IPS-18c (cell line): ENCODE measurements around the gene ENPP1.

Experiments used
- H3K4me3 ChIP-seq: 2 replicates; pipeline ENCODE4 v1.7.0; 2013; ENCODE audit warnings: low read depth, mild to moderate bottlenecking, low read length, moderate library complexity; ENCODE audit not compliant: insufficient read depth
- H3K9me3 ChIP-seq: one replicate; pipeline ENCODE4 v1.6.1; 2013; ENCODE audit warnings: mild to moderate bottlenecking, low read length, moderate library complexity; ENCODE audit not compliant: control insufficient read depth, insufficient read depth

Gene ENPP1

GRCh38 chr6:131779304-131779703, 28.5 kb upstream of the ENPP1 start:
- Histone ChIP-seq H3K9me3 (no peaks in the 10 kb centered on the region), H3K4me3 (no peak overlapping the region)

DNA sequence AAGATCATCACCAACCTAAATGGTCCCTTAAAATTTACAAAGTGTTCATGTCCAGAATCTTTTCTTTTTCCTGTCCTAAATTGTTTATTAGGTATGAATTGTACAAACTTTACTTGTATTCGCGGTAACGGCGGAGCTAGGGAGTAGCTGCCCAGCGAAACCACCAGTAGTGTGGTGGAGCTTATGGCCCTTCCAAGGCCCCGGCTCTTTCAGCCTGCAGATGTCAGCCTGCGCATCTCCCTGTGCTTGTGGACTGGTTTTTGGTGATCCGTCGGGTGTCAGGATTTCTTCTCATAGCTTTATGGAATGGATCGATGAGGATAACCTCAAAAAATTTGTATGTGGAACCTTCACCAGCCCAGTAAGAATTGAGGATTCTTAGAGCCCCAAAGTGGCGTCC, 27.2 kb upstream of the ENPP1 start:
- Histone ChIP-seq H3K4me3 (no peak overlapping the region), H3K9me3 (no peaks in the 10 kb centered on the region)

GRCh38 chr6:131781687-131782086, 26.1 kb upstream of the ENPP1 start:
- H3K4me3 ChIP-seq: no peak overlapping the region

GRCh38 chr6:131782764-131783163, 25.1 kb upstream of the ENPP1 start:
- Histone ChIP-seq H3K9me3 (no peaks in the 10 kb centered on the region), H3K4me3 (no peak overlapping the region)

More at GRCh38 chr6:131781687-131782086, 26.1 kb upstream of the ENPP1 start:
- H3K9me3 ChIP-seq: no peaks in the 10 kb centered on the region

- H3K9me3 ChIP-seq: no peaks in the 10 kb centered on the region
- H3K4me3 ChIP-seq: no peak overlapping the region
Observed at GRCh38 chr6:131784561-131784960, 23.3 kb upstream of the ENPP1 start.

- Histone ChIP-seq H3K9me3 (no peaks in the 10 kb centered on the region), H3K4me3 (no peak overlapping the region)
Observed at GRCh38 chr6:131787079-131787478, 20.7 kb upstream of the ENPP1 start.

DNA sequence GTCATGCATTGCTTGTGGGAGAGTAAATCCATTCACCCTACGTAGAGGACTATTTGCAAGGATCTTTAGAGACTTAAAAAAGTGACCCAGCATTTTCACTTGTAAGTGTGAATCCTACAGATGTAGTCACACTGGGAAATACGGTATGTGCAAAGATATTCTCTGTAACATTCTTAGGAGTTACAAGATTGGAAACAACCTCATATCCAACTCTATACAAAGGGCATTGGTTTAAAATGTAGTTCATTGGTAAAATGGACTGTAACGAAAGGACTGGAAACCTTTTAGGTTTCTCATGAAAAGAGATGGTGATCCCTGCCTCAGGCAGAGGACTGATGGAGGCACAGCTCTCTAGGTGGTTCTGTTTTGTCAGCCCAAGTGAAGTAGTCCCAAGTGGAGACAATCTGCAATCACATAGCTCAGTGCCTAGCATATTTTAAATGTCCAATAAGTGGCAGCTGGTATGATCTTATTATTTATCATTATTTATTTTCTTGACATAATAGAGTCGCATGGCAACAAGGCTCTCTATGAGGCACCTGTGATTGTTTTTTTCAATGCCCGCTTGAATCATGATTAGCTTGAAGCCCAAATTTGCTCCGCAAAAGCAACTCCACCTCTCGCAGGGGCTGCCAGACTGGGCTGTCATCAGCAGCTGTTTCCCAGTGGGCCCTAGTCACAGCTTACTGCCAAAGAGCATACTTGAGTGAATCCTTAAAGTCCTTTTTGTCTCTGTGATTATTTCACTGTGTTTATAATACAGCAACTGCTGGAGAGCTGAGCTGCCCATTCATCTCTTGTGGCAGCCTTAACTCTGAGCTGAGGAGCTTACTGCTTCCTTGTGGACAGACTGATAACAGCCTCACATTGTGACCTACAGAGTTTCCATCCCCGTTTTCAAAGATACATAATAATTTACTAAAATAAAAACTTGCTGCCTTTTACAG, 19.8 kb upstream of the ENPP1 start:
- no peak overlapping the region for H3K4me3 ChIP-seq
- no peaks in the 10 kb centered on the region for H3K9me3 ChIP-seq

DNA sequence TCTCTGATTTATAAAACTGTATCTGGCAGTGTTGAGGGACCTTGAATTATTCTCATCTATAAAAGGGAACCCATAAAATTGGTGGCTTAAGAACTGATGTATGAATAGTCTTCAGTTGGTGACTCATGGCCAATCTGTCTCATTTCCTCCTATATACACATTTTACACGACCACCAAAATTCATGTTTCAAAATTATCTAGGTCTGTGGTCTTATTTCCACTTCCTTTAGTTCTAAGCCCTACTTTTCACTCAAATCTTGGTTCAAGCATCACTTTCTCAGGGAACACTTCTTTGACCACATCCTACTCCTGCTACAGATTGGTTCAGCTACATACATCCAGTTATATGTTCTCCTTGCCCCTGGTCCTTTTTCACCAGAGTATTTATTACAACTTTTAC, 18.6 kb upstream of the ENPP1 start:
- Histone ChIP-seq H3K9me3 (no peaks in the 10 kb centered on the region), H3K4me3 (no peak overlapping the region)

DNA sequence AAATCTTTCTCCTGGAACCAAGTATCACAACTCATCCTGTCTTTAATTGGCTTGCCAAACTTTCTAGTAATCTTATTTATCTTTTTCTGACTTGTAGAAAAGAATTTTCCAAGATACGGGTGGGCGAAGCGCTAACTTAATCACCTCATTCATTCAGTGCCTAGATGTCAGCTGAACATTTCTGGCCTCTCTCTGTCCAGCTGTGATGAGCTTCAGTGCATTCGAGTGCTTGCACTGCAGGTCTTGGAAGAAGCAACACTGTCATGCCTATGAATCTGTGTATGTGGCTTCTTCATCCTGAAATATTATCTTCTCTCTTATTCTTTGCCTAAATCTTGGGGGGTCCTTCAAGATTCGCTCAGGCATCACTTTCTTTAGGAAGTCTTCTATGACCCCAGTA, 16.3 kb upstream of the ENPP1 start:
- no peak overlapping the region for H3K4me3 ChIP-seq
- H3K9me3 ChIP-seq: no peaks in the 10 kb centered on the region

GRCh38 chr6:131792091-131792496, 15.7 kb upstream of the ENPP1 start:
- Histone ChIP-seq H3K4me3 (no peak overlapping the region), H3K9me3 (no peaks in the 10 kb centered on the region)

DNA sequence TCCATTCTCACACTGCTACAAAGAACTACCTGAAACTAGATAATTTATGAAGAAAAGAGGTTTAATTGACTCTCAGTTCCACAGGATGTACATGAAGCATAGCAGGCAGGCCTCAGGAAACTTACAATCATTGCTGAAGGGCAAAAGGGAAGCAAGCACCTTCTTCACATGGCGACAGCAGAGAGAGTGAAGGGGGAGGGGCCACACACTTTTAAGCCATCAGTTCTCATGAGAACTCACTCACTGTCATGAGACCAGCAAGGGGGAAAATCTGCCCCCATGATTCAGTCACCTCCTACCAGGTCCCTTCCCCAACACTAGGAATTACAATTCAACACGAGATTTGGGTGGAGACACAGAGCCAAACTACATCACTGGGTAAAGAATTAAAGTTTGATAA, 12.5 kb upstream of the ENPP1 start:
- no peaks in the 10 kb centered on the region for H3K9me3 ChIP-seq

DNA sequence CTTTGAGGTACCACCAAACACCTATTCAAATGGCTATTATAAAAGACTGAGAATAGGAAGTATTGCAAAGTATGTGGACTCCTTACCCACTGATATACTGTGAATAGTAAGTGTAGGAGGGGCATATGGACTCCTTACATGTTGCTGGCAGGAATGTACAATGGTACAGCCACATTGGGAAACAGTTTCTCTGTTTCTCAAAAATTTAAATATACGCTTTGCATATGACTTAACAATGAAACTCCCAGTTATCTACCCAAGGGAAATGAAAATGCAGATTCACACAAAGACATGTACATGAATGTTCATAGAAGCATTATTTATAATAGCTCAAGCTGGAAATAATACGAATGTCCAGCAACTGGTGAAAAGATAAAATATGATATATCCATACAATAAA, 5.5 kb upstream of the ENPP1 start:
- Histone ChIP-seq H3K4me3 (no peak overlapping the region), H3K9me3 (no peaks in the 10 kb centered on the region)

More for the DNA sequence above, 12.5 kb upstream of the ENPP1 start:
- H3K4me3 ChIP-seq: no peak overlapping the region

DNA sequence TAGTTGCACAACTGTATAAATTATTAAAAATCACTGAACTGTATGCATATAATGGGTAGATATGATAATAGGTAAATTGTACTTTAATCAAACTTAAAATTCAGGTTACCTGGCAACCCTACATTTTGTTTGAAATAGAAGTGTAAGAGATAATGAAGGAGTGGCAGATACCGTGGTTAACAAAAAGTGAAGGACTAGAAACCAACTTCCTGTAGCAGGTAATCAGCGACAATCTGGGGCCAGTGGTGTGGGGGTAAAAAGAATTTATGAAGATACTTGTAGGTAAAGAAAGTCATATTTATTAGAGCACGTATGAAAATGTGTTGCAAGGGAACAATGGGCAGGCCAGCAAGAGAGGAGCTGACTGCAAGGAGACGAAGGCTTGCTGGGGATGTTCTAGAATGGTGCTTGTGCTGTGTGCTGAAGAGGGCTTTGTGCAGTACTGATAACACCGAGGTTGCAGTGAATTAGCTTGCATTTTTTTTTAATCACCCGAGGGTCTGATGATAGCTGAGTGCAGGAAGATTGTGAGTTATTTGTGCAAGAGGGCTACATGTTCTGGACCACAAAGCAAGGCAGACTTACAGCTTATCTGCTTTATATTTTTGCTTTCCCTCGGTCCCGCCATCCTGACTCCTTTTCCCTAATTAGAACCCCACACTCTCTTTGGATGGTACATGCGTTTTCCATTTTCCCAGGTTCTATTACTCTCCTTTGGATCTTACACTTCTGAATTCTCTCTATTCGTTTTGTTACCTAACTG, 4.6 kb upstream of the ENPP1 start:
- Histone ChIP-seq H3K9me3 (peaks cover under 1% of the 10 kb centered on the region), H3K4me3 (no peak overlapping the region)

DNA sequence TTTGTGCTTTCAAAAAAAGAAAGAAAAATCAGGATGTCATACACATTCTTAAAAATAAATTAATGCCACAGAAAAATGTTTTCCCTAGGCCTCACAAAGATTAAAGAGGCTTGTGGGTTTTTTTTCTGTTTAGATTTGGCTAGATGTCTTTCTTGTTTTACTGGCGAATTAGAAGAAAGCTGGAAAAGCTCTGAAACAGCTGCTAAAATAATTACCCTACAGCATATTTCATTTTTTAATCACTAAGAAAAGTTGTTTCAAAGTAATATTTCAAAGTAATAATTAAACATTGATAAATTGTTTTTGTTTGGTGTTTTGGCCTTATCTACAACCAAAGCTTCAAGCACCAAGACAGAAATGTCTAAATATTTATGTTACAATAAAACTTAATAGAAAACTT, 3.7 kb upstream of the ENPP1 start:
- Histone ChIP-seq H3K9me3 (peaks cover 3% of the 10 kb centered on the region), H3K4me3 (no peak overlapping the region)

- Histone ChIP-seq H3K9me3 (peaks cover 3% of the 10 kb centered on the region), H3K4me3 (peak overlapping the region; percentile 65)
Observed at GRCh38 chr6:131807321-131807643, 538 bp upstream of the ENPP1 start.

- peak overlapping the region; percentile 82 for H3K4me3 ChIP-seq
- H3K9me3 ChIP-seq: peaks cover 3% of the 10 kb centered on the region
Observed at GRCh38 chr6:131808460-131809269, 845 bp downstream of the ENPP1 start.

- Histone ChIP-seq H3K4me3 (no peak overlapping the region), H3K9me3 (peaks cover 3% of the 10 kb centered on the region)
Observed at GRCh38 chr6:131811500-131811899, 3.7 kb downstream of the ENPP1 start.
